IMR-90 (cell line): ENCODE results near the gene ATP5F1D. TPM values are rescaled to one million over a fixed set of nuclear protein-coding genes. Genes with fewer than 3 reads are reported as not detected.

Experiments used
- ATAC-seq: fragments of 200-7000 bp; cut with Tn5 transposase; 2 replicates; pipeline ENCODE4 v1.9.1; 2020; ENCODE audit warnings: low read depth, mild to moderate bottlenecking, moderate library complexity
- BruUV-seq: library from RNA; stranded (reverse); fragments of 400-500 nt; replicated peaks from 2 replicates; lab custom pipeline; 2021; lab: Mats Ljungman, UMichigan
- CTCF ChIA-PET: fragments of 300-600 bp; formaldehyde crosslinking; extraction: SDS; loops from one replicate; lab custom pipeline; 2021; ENCODE audit warnings: antibody characterized with exemption; lab: Yijun Ruan, JAX
- POLR2A ChIA-PET: fragments of 300-600 bp; sonication (Branson Sonifier 250); formaldehyde crosslinking; loops from one replicate; lab custom pipeline; 2022; ENCODE audit warnings: antibody characterized with exemption; ENCODE audit not compliant: unreplicated experiment; lab: Charles Lee
- DNase-seq: peaks from one replicate; pipeline ENCODE4 v3.0.0; 2013
- H2AFZ ChIP-seq: replicated peaks from 2 replicates; pipeline ENCODE3; 2013; ENCODE audit warnings: low read length, mild to moderate bottlenecking; ENCODE audit not compliant: poor library complexity
- H2AK5ac ChIP-seq: 2 replicates; pipeline ENCODE4 v1.6.1; 2013; ENCODE audit warnings: low read depth, low read length, inconsistent platforms
- H2AK9ac ChIP-seq: replicated peaks from 2 replicates; pipeline ENCODE3; 2013; ENCODE audit warnings: mild to moderate bottlenecking, low read depth, low read length, moderate library complexity; ENCODE audit not compliant: poor library complexity
- H2BK120ac ChIP-seq: 2 replicates; pipeline ENCODE4 v1.6.1; 2013; ENCODE audit warnings: low read depth, low read length, inconsistent platforms
- H2BK15ac ChIP-seq: 3 replicates; pipeline ENCODE4 v1.6.1; 2013; ENCODE audit warnings: low read depth, low read length, inconsistent platforms
- H2BK20ac ChIP-seq: 2 replicates; pipeline ENCODE4 v1.6.1; 2013; ENCODE audit warnings: low read depth, mild to moderate bottlenecking, inconsistent platforms, low read length, moderate library complexity
- H2BK5ac ChIP-seq: 2 replicates; pipeline ENCODE4 v1.6.1; 2013; ENCODE audit warnings: mild to moderate bottlenecking, low read depth, low read length, inconsistent platforms; ENCODE audit not compliant: poor library complexity, severe bottlenecking
- H3K14ac ChIP-seq: replicated peaks from 2 replicates; pipeline ENCODE4 v1.6.1; 2013; ENCODE audit warnings: low read depth, low read length, inconsistent platforms
- H3K18ac ChIP-seq: 2 replicates; pipeline ENCODE4 v1.6.1; 2013; ENCODE audit warnings: low read depth, low read length, control low read depth
- H3K23ac ChIP-seq: 2 replicates; pipeline ENCODE4 v1.6.1; 2013; ENCODE audit warnings: low read depth, low read length, inconsistent platforms
- H3K27ac ChIP-seq: 2 replicates; pipeline ENCODE4 v1.5.1; 2013; ENCODE audit warnings: mild to moderate bottlenecking, control low read depth, low read length; ENCODE audit not compliant: insufficient read depth
- H3K27me3 ChIP-seq: 2 replicates; pipeline ENCODE4 v1.6.1; 2013; ENCODE audit warnings: low read length; ENCODE audit not compliant: control insufficient read depth, insufficient read depth
- H3K36me3 ChIP-seq: 2 replicates; pipeline ENCODE4 v1.6.1; 2013; ENCODE audit warnings: low read length, mixed read lengths; ENCODE audit not compliant: control insufficient read depth, insufficient read depth
- H3K4ac ChIP-seq: 2 replicates; pipeline ENCODE4 v1.6.1; 2013; ENCODE audit warnings: low read depth, low read length, inconsistent platforms
- H3K4me1 ChIP-seq: 2 replicates; pipeline ENCODE4 v1.6.1; 2013; ENCODE audit warnings: low read length, mixed read lengths; ENCODE audit not compliant: control insufficient read depth, insufficient read depth
- H3K4me2 ChIP-seq: 2 replicates; pipeline ENCODE4 v1.6.1; 2013; ENCODE audit warnings: low read depth, mild to moderate bottlenecking, control low read depth, low read length, moderate library complexity
- H3K4me3 ChIP-seq: 2 replicates; pipeline ENCODE4 v1.5.1; 2013; ENCODE audit warnings: low read depth, mild to moderate bottlenecking, control low read depth, low read length, moderate library complexity; ENCODE audit not compliant: insufficient read depth
- H3K56ac ChIP-seq: 2 replicates; pipeline ENCODE4 v1.6.1; 2013; ENCODE audit warnings: low read length, inconsistent platforms; ENCODE audit not compliant: insufficient read depth; ENCODE audit errors: extremely low read depth
- H3K79me1 ChIP-seq, 2 experiments: 2 replicates each; pipeline ENCODE4 v1.6.1; 2013; ENCODE audit warnings: low read length in 2 of 2, inconsistent platforms in 1 of 2, low read depth in 1 of 2
- H3K9ac ChIP-seq: 2 replicates; pipeline ENCODE4 v1.6.1; 2013; ENCODE audit warnings: low read depth, low read length, control low read depth
- H3K9me1 ChIP-seq: 2 replicates; pipeline ENCODE4 v1.6.1; 2013; ENCODE audit warnings: low read length, inconsistent platforms; ENCODE audit not compliant: insufficient read depth
- H3K9me3 ChIP-seq: 2 replicates; pipeline ENCODE4 v1.6.1; 2013; ENCODE audit warnings: low read length; ENCODE audit not compliant: control insufficient read depth, insufficient read depth
- H4K20me1 ChIP-seq: 2 replicates; pipeline ENCODE4 v1.6.1; 2013; ENCODE audit warnings: low read length, inconsistent platforms; ENCODE audit not compliant: insufficient read depth
- H4K5ac ChIP-seq: 2 replicates; pipeline ENCODE4 v1.6.1; 2013; ENCODE audit warnings: mild to moderate bottlenecking, low read depth, low read length, control low read depth
- H4K8ac ChIP-seq, 2 experiments: 2 replicates each; pipeline ENCODE4 v1.6.1; 2013; ENCODE audit warnings: low read depth in 2 of 2, low read length in 2 of 2, control low read depth in 1 of 2, inconsistent platforms in 1 of 2
- H4K91ac ChIP-seq: 2 replicates; pipeline ENCODE4 v1.6.1; 2013; ENCODE audit warnings: low read depth, low read length, inconsistent platforms; ENCODE audit not compliant: insufficient read depth
- BHLHE40 ChIP-seq: fragments of 150-350 bp; IDR thresholded peaks from 2 replicates; pipeline ENCODE4 v1.6.1; 2016; ENCODE audit warnings: mild to moderate bottlenecking, low read depth, low read length
- CEBPB ChIP-seq: IDR thresholded peaks from 2 replicates; pipeline ENCODE4 v1.6.1; 2012; ENCODE audit warnings: low read depth, low read length, improper control_type of control experiment
- ELK1 ChIP-seq: fragments of 150-350 bp; IDR thresholded peaks from 2 replicates; pipeline ENCODE4 v1.6.1; 2016; ENCODE audit warnings: low read depth, mild to moderate bottlenecking, low read length, moderate library complexity, borderline replicate concordance
- FOS ChIP-seq: fragments of 150-350 bp; IDR thresholded peaks from 2 replicates; pipeline ENCODE4 v1.6.1; 2016; ENCODE audit warnings: low read depth, low read length
- MAFK ChIP-seq: IDR thresholded peaks from 2 replicates; pipeline ENCODE4 v1.6.1; 2012; ENCODE audit warnings: low read depth, low read length, improper control_type of control experiment
- MAZ ChIP-seq: IDR thresholded peaks from 2 replicates; pipeline ENCODE4 v1.6.1; 2012; ENCODE audit warnings: low read depth, mild to moderate bottlenecking, low read length, improper control_type of control experiment, moderate library complexity, borderline replicate concordance
- MXI1 ChIP-seq: IDR thresholded peaks from 2 replicates; pipeline ENCODE4 v1.6.1; 2012; ENCODE audit warnings: low read depth, mild to moderate bottlenecking, low read length, moderate library complexity, borderline replicate concordance
- NFE2L2 ChIP-seq: fragments of 150-350 bp; IDR thresholded peaks from 2 replicates; pipeline ENCODE4 v1.6.1; 2016; ENCODE audit warnings: low read depth, mild to moderate bottlenecking, low read length
- RCOR1 ChIP-seq: IDR thresholded peaks from 2 replicates; pipeline ENCODE4 v1.6.1; 2012; ENCODE audit warnings: mild to moderate bottlenecking, low read length, improper control_type of control experiment; ENCODE audit not compliant: insufficient replicate concordance
- SMC3 ChIP-seq: fragments of 150-350 bp; IDR thresholded peaks from 2 replicates; pipeline ENCODE4 v1.6.1; 2016; ENCODE audit warnings: low read depth, mild to moderate bottlenecking, antibody characterized with exemption, low read length, moderate library complexity
- USF2 ChIP-seq: fragments of 150-350 bp; IDR thresholded peaks from 2 replicates; pipeline ENCODE4 v1.6.1; 2017; ENCODE audit warnings: mild to moderate bottlenecking, antibody characterized with exemption, low read length, low read depth
- WGBS, 2 experiments: methylation state at CpG; one replicate each; pipeline versions ENCODE4 v1.1.5 to v1.1.7; 2013; ENCODE audit warnings: missing lambda C conversion rate in 2 of 2; ENCODE audit not compliant: insufficient read length in 1 of 2; ENCODE audit errors: extremely low coverage in 2 of 2; 5-methylcytosine and 5-hydroxymethylcytosine counted together
- dilution Hi-C: fragments of 300-500 bp; cut with HindIII; formaldehyde crosslinking; loops from one replicate; pipeline ENCODE4 v1.14.3; 2018; ENCODE audit warnings: low sequenced_read_pairs; ENCODE audit not compliant: unreplicated experiment
- in situ Hi-C: fragments of 300-500 bp; cut with MboI; formaldehyde crosslinking; loops from 3 replicates; pipeline ENCODE4 v1.14.3; 2019; ENCODE audit warnings: low sequenced_read_pairs, inconsistent platforms, mixed read lengths
- intact Hi-C: fragments of 100-400 bp; cut with micrococcal nuclease; formaldehyde crosslinking; loops from 2 replicates; pipeline ENCODE4 v1.10.0; 2022
- polyA plus RNA-seq, 3 experiments: library from polyadenylated mRNA; depleted of rRNA; stranded (reverse); fragments of >200 nt; gene quantifications; 2 replicates each; pipeline ENCODE4 v1.2.3, GENCODE V29; 2012; ENCODE audit warnings: low replicate concordance in 1 of 3
- total RNA-seq: library from RNA; depleted of rRNA; stranded (reverse); fragments of >200 nt; gene quantifications from 2 replicates; pipeline ENCODE4 v1.2.3, GENCODE V29; 2012

ATP5F1D gene
- total and polyA plus RNA-seq, 2 of the 4 experiments (the other 2 are of a cell fraction) = 7.3 to 140 TPM

GRCh38 chr19:1244693-1245451 lies 3.3 kb downstream of the ATP5F1D start:
- Histone ChIP-seq H4K8ac (peak overlapping the region in 1 of 2 experiments; percentile 64; a peak in 2 of 4 replicates), H3K4me2 (peak overlapping the region; percentile 24; the same call in 1 of the 2 replicates), H3K23ac (peak overlapping the region; percentile 35; the same call in 1 of the 2 replicates), H3K36me3 (peaks cover under 1% of the 10 kb centered on the region; the same call in 1 of the 2 replicates), H4K91ac (peak overlapping the region; percentile 14; the same call in 1 of the 2 replicates), H3K9me3 (no peaks in the 10 kb centered on the region), H3K9ac (0 out of 2 replicates have a peak overlapping the region, but pooled peaks have one; percentile 0), H2BK20ac (no peak overlapping the region), H3K4me3 (no peak overlapping the region), H3K27ac (peak overlapping the region; percentile 63), H3K18ac (no peak overlapping the region), H2BK5ac (peak overlapping the region; percentile 22), H3K9me1 (no peaks in the 10 kb centered on the region), H3K4ac (peak overlapping the region; percentile 47), H2BK15ac (no peak overlapping the region; the same call in 2 of the 3 replicates), H3K79me1 (peaks cover 4 to 54% of the 10 kb centered on the region in 2 experiments; a peak in 2 of 4 replicates), H3K4me1 (peaks cover 21% of the 10 kb centered on the region), H3K56ac (no peak overlapping the region), H4K20me1 (peaks cover 28% of the 10 kb centered on the region), H2AFZ (peak overlapping the region; percentile 78), H3K27me3 (no peaks in the 10 kb centered on the region), H2AK9ac (peak overlapping the region; percentile 97), H2AK5ac (peak overlapping the region; percentile 81), H4K5ac (no peak overlapping the region), H3K14ac (no peak overlapping the region), H2BK120ac (peak overlapping the region; percentile 61; the same call in 1 of the 2 replicates)
- ATAC-seq (no peak), DNase-seq (no peak)
- no TSS peak for BruUV-seq
- 40% methylated on average over 12 of the region's 31 CpGs; no CpG with 5 or more reads in 1 of the 2 experiments for WGBS, 2 experiments
- CTCF ChIA-PET = interaction anchor here (0.6 to 3.1 kb wide), 8 partner anchors 8 to 29 kb away, joined by 3 to 64 read pairs (median 7); partner anchors contain the start of gene CIRBP
- POLR2A ChIA-PET = interaction anchor here (0.5 to 4.2 kb wide), 4 partner anchors 12 to 216 kb away, joined by 3 to 62 read pairs (median 4); partner anchors contain the start of gene CIRBP
- in situ Hi-C loops = no loop called here
- intact Hi-C loops = loop anchor here (1.0 kb wide), 1 partner anchor 21 kb away; no protein-coding TSS in a partner anchor
- dilution Hi-C loops = no loop called here
- TF ChIP-seq FOS (no peak), MXI1 (no peak), SMC3 (no peak), BHLHE40 (no peak), USF2 (no peak), MAFK (no peak), ELK1 (no peak), RCOR1 (no peak), NFE2L2 (no peak), CEBPB (no peak), MAZ (no peak)
